Duodenal mucosa (tissue), 2 donors: Measurements from ENCODE around the gene TACR3.
"Not testable (repeated sequence)": the region's sequence is repeated elsewhere in the genome, so short reads cannot be mapped to it uniquely, and the experiment has no call there.

Experiments
- H3K27ac ChIP-seq: one replicate; pipeline ENCODE4 v1.7.0; 2013; ENCODE audit warnings: low read depth, low read length
- H3K27me3 ChIP-seq, 2 donors: one replicate each; pipeline ENCODE4 v1.7.0; 2013; ENCODE audit warnings: low read length in 2 of 2, control low read depth in 1 of 2; ENCODE audit not compliant: insufficient read depth in 2 of 2, control insufficient read depth in 1 of 2
- H3K36me3 ChIP-seq, 2 donors: one replicate each; pipeline ENCODE4 v1.7.0; 2013; ENCODE audit warnings: low read length in 2 of 2, control low read depth in 1 of 2; ENCODE audit not compliant: insufficient read depth in 2 of 2, control insufficient read depth in 1 of 2
- H3K4me1 ChIP-seq, 2 donors: one replicate each; pipeline ENCODE4 v1.7.0; 2013; ENCODE audit warnings: low read length in 2 of 2, control low read depth in 1 of 2; ENCODE audit not compliant: insufficient read depth in 2 of 2, control insufficient read depth in 1 of 2
- H3K4me3 ChIP-seq, 2 donors: one replicate each; pipeline ENCODE4 v1.7.0; 2013; ENCODE audit warnings: low read length in 2 of 2, low read depth in 1 of 2
- H3K9ac ChIP-seq, 2 donors: one replicate each; pipeline ENCODE4 v1.7.0; 2013; ENCODE audit warnings: low read length in 2 of 2, low read depth in 1 of 2
- H3K9me3 ChIP-seq, 2 donors: one replicate each; pipeline ENCODE4 v1.7.0; 2013; ENCODE audit warnings: low read length in 2 of 2, control low read depth in 1 of 2; ENCODE audit not compliant: control insufficient read depth in 1 of 2

Gene TACR3

GRCh38 chr4:103673983-103674382 lies 45.8 kb downstream of the TACR3 start:
- H3K27me3 ChIP-seq, result no peaks in the 10 kb centered on the region
- H3K4me1 ChIP-seq, result no peaks in the 10 kb centered on the region
- H3K36me3 ChIP-seq, result no peaks in the 10 kb centered on the region
- no peak overlapping the region for H3K9ac ChIP-seq
- H3K4me3 ChIP-seq, result no peak overlapping the region
- H3K27ac ChIP-seq, result no peak overlapping the region
- H3K9me3 ChIP-seq, result no peaks in the 10 kb centered on the region

GRCh38 chr4:103666764-103667163 lies 53.0 kb downstream of the TACR3 start:
- not testable (repeated sequence) for H3K27me3 ChIP-seq, H3K9ac ChIP-seq, H3K27ac ChIP-seq, H3K9me3 ChIP-seq, H3K4me3 ChIP-seq, H3K36me3 ChIP-seq, H3K4me1 ChIP-seq

- no peak overlapping the region for H3K27ac ChIP-seq
- H3K27me3 ChIP-seq, result no peaks in the 10 kb centered on the region
- H3K4me3 ChIP-seq, result no peak overlapping the region
- H3K9ac ChIP-seq, result no peak overlapping the region
- no peaks in the 10 kb centered on the region for H3K9me3 ChIP-seq
- no peaks in the 10 kb centered on the region for H3K36me3 ChIP-seq
- H3K4me1 ChIP-seq, result no peaks in the 10 kb centered on the region
Measured at GRCh38 chr4:103664436-103665075, 55.2 kb downstream of the TACR3 start.

GRCh38 chr4:103648541-103648940 lies 71.2 kb downstream of the TACR3 start:
- Histone ChIP-seq H3K27me3 (no peaks in the 10 kb centered on the region), H3K4me1 (no peaks in the 10 kb centered on the region), H3K9ac (no peak overlapping the region), H3K4me3 (no peak overlapping the region), H3K27ac (no peak overlapping the region), H3K9me3 (no peaks in the 10 kb centered on the region), H3K36me3 (no peaks in the 10 kb centered on the region)

GRCh38 chr4:103645991-103646390 lies 73.8 kb downstream of the TACR3 start:
- Histone ChIP-seq H3K9me3 (peaks cover 0 to 3% of the 10 kb centered on the region in 2 donors), H3K36me3 (no peaks in the 10 kb centered on the region), H3K4me3 (no peak overlapping the region), H3K27me3 (no peaks in the 10 kb centered on the region), H3K27ac (no peak overlapping the region), H3K9ac (no peak overlapping the region), H3K4me1 (no peaks in the 10 kb centered on the region)

- H3K27ac ChIP-seq, result no peak overlapping the region
- H3K36me3 ChIP-seq, result no peaks in the 10 kb centered on the region
- no peak overlapping the region for H3K9ac ChIP-seq
- no peaks in the 10 kb centered on the region for H3K4me1 ChIP-seq
- H3K9me3 ChIP-seq, result no peaks in the 10 kb centered on the region
- H3K4me3 ChIP-seq, result no peak overlapping the region
- no peaks in the 10 kb centered on the region for H3K27me3 ChIP-seq
Measured at GRCh38 chr4:103634236-103634635, 85.5 kb downstream of the TACR3 start.

- H3K9ac ChIP-seq, result no peak overlapping the region
Measured at GRCh38 chr4:103626296-103626695, 93.5 kb downstream of the TACR3 start.

GRCh38 chr4:103591841-103592240 lies 127.9 kb downstream of the TACR3 start:
- Histone ChIP-seq H3K4me3 (no peak overlapping the region), H3K4me1 (no peaks in the 10 kb centered on the region), H3K36me3 (no peaks in the 10 kb centered on the region), H3K27me3 (no peaks in the 10 kb centered on the region), H3K9me3 (no peaks in the 10 kb centered on the region), H3K27ac (no peak overlapping the region), H3K9ac (no peak overlapping the region)

More at GRCh38 chr4:103626296-103626695, 93.5 kb downstream of the TACR3 start:
- Histone ChIP-seq H3K4me3 (no peak overlapping the region), H3K9me3 (peaks cover 0 to 3% of the 10 kb centered on the region in 2 donors), H3K27me3 (no peaks in the 10 kb centered on the region), H3K4me1 (no peaks in the 10 kb centered on the region), H3K27ac (no peak overlapping the region), H3K36me3 (no peaks in the 10 kb centered on the region)

GRCh38 chr4:103567591-103567990 lies 152.2 kb downstream of the TACR3 start:
- Histone ChIP-seq H3K36me3 (no peaks in the 10 kb centered on the region), H3K27ac (no peak overlapping the region), H3K9me3 (no peaks in the 10 kb centered on the region), H3K4me1 (no peaks in the 10 kb centered on the region), H3K27me3 (no peaks in the 10 kb centered on the region), H3K4me3 (no peak overlapping the region), H3K9ac (no peak overlapping the region)

GRCh38 chr4:103559178-103559577 lies 160.6 kb downstream of the TACR3 start:
- H3K9ac ChIP-seq, H3K4me1 ChIP-seq, H3K36me3 ChIP-seq, H3K4me3 ChIP-seq, H3K27me3 ChIP-seq, H3K9me3 ChIP-seq, H3K27ac ChIP-seq: not testable (repeated sequence)
